H1 (cell line): Measurements from ENCODE around the gene FOXS1. TPM values are rescaled to one million over a fixed set of nuclear protein-coding genes. Genes with fewer than 3 reads are reported as not detected.

Experiments
- ATF3 ChIP-seq: IDR thresholded peaks from 2 replicates; pipeline ENCODE4 v1.6.1; 2011; ENCODE audit warnings: low read depth, mild to moderate bottlenecking, low read length; ENCODE audit not compliant: insufficient read depth
- polyA plus RNA-seq, 7 experiments: library from polyadenylated mRNA; depleted of rRNA in 3 of 7; stranded (reverse) in 5 of 7; unstranded in 2 of 7; fragments of >200 nt in 5 of 7; fragments of 200-250 nt in 2 of 7; gene quantifications; 1 replicate in 5 of 7; 2 replicates in 1 of 7; 4 replicates in 1 of 7; pipeline versions ENCODE4 v1.2.1 to v1.2.3, GENCODE V29; 2011 to 2013; ENCODE audit warnings: missing spikeins in 2 of 7, mixed read lengths in 2 of 7
- total RNA-seq: library from RNA; stranded (reverse); fragmentation: NEBNext Ultra II Directional; extraction: Animal tissue kit (Norgen Biotek cat#: 25700); gene quantifications from 2 replicates; pipeline ENCODE4 v1.2.1, GENCODE V29; 2021

The FOXS1 gene
- total and polyA plus RNA-seq, 2 of the 8 experiments (the other 6 are each of a cell fraction or from before 2014, with no cell fraction given): 0.45 TPM; not detected in 1

GRCh38 chr20:31835977-31836852 lies 9.2 kb downstream of the FOXS1 start (continued):
- TF ChIP-seq ATF3: peak; percentile 56; the same call in 1 of the 2 replicates
